WERI-Rb-1 (cell line): ENCODE measurements around the gene CTXN1.

Experiments
- DNase-seq: peaks from one replicate; pipeline ENCODE4 v3.0.0-alpha.2; 2020
- H3K27ac ChIP-seq: fragments of 250-450 bp; sonication (Bioruptor Pico); 2 replicates; pipeline ENCODE4 v1.5.1; 2020; ENCODE audit warnings: mild to moderate bottlenecking, moderate library complexity
- H3K27me3 ChIP-seq: fragments of 250-450 bp; sonication (Bioruptor Pico); 2 replicates; pipeline ENCODE4 v1.5.1; 2021; ENCODE audit warnings: mild to moderate bottlenecking, low read depth, moderate library complexity; ENCODE audit not compliant: insufficient read depth, severe bottlenecking
- H3K36me3 ChIP-seq: fragments of 250-450 bp; sonication (Bioruptor Pico); 2 replicates; pipeline ENCODE4 v1.5.1; 2020; ENCODE audit warnings: mild to moderate bottlenecking, moderate library complexity
- H3K4me3 ChIP-seq: 2 replicates; pipeline ENCODE4 v1.5.1; 2011; ENCODE audit warnings: low read depth, mild to moderate bottlenecking, control low read depth, low read length
- H3K9me3 ChIP-seq: fragments of 250-450 bp; sonication (Bioruptor Pico); 2 replicates; pipeline ENCODE4 v1.5.1; 2021; ENCODE audit warnings: mild to moderate bottlenecking, moderate library complexity; ENCODE audit not compliant: severe bottlenecking
- TF ChIP-seq, protein P1 (sequence below): IDR thresholded peaks from 2 replicates; pipeline ENCODE4 v1.5.1; 2011; ENCODE audit warnings: low read depth, mild to moderate bottlenecking, control low read depth, inconsistent platforms, low read length

CTXN1 gene

DNA sequence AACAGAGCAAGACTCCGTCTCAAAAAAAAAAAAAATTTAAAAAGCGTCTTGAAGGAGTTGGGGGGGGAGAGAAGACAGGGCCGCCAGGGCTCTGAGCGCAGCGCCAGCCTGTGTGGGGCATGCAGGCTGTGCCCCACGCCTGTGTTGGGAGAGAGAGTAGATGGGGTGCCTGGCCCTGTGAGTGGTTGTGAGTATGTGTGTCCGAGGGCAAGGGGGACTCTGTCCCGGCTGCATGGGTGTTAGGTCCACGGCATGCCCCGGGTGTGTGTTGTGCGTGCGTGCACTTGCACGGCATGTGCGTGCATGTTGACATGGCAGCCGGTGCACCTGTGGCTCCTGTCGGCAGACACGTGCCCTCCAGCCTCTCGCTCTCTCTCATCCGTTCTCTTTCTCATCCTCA lies 18.8 kb downstream of the CTXN1 start:
- H3K27ac ChIP-seq, result no peak overlapping the region
- no peaks in the 10 kb centered on the region for H3K27me3 ChIP-seq
- no peak overlapping the region for H3K4me3 ChIP-seq
- no peak for DNase-seq
- TF ChIP-seq, protein P1, sequence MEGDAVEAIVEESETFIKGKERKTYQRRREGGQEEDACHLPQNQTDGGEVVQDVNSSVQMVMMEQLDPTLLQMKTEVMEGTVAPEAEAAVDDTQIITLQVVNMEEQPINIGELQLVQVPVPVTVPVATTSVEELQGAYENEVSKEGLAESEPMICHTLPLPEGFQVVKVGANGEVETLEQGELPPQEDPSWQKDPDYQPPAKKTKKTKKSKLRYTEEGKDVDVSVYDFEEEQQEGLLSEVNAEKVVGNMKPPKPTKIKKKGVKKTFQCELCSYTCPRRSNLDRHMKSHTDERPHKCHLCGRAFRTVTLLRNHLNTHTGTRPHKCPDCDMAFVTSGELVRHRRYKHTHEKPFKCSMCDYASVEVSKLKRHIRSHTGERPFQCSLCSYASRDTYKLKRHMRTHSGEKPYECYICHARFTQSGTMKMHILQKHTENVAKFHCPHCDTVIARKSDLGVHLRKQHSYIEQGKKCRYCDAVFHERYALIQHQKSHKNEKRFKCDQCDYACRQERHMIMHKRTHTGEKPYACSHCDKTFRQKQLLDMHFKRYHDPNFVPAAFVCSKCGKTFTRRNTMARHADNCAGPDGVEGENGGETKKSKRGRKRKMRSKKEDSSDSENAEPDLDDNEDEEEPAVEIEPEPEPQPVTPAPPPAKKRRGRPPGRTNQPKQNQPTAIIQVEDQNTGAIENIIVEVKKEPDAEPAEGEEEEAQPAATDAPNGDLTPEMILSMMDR, result no peak
- peaks cover 51% of the 10 kb centered on the region for H3K36me3 ChIP-seq
- no peaks in the 10 kb centered on the region for H3K9me3 ChIP-seq

DNA sequence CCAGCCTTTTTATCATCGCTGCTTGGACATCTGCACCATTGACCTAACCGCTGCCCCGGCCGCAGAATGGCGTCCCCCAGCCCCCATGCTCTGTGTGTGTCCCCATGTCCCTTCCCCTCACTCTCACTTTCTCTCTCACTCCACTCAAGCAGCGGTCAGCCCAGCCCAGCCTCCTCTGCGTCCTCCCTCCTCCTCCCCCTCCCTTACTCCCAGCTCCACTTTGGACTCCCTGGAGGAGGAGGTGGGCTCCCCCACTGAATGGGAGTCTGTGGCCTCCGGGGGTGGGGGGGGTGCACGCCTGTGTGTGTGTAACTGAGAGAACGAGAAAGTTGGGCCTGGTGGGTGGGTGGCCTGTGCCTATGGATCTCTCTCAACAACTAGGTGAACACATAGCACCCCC lies 20.1 kb downstream of the CTXN1 start:
- Histone ChIP-seq H3K4me3 (no peak overlapping the region), H3K27ac (no peak overlapping the region), H3K27me3 (no peaks in the 10 kb centered on the region), H3K9me3 (no peaks in the 10 kb centered on the region), H3K36me3 (peaks cover 40% of the 10 kb centered on the region)
- TF ChIP-seq, protein P1, result no peak
- DNase-seq, result no peak

DNA sequence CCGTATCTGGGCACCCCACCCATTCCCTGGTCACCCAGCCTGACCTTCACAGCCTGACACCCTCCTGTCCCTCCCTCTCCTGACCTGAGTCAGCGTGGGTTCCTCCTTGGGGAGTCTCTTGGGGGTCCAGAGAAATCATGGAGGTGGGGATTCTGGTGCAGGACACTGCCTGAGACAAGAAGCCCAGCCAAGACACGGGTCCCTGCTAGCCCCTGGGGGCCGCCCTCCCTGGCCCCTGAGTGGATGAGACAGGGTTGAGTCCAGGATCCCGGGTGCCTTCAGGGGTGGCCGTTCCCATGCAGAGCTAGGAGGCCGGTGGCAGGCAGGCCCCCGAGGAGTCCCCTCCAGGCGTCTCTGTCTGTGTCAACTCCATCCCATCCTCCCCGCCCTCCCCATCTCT lies 20.7 kb downstream of the CTXN1 start:
- Histone ChIP-seq H3K27me3 (no peaks in the 10 kb centered on the region), H3K9me3 (no peaks in the 10 kb centered on the region), H3K36me3 (peaks cover 34% of the 10 kb centered on the region), H3K27ac (no peak overlapping the region), H3K4me3 (no peak overlapping the region)
- DNase-seq, result no peak
- TF ChIP-seq, protein P1, result no peak

DNA sequence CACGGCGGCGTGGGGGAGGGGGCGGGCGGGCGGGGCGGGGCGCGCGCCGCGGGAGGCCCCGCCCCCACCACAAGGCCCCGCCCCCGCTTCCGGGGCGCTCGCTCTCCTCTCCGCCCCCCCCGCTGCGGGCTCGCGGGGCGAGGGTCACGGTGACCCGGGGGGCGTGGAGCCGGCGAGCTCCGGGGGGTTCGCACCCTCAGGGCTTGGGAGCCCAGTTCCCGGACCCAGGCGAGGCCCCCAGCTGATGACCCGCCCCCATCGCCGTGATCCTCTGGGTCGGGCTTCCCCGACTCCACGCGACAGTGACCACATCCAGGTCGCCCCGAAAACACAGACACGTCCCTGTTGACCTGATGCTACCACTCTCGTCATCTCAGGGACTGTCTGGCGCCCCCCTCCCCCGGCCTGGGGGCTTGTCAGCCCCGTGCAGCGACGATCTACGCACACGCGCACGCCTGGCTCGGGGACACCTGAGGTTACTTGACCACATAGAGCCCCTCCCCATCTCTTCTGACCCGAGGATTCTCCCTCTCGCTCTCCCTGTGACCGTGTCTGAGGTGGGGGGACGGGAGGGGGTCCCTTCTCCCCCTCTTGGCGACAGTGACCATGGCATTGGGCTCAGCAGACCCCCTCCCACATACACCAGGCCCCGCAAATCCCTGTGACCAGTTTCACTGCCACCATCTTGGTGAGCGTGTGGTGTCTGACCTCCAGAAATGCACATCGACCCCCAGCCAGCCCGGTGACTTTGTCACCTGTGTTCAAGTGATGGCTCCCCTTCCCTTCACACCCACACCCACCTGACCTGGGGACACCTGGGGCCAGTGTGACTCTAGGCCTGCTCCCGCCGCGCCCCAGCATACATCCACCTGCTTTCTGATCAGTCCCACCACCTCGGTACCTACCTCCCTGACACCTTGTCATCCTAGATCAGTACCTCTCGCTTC lies 21.6 kb downstream of the CTXN1 start:
- H3K4me3 ChIP-seq, result peak overlapping the region; percentile 59
- peak overlapping the region; percentile 81 for H3K27ac ChIP-seq

DNA sequence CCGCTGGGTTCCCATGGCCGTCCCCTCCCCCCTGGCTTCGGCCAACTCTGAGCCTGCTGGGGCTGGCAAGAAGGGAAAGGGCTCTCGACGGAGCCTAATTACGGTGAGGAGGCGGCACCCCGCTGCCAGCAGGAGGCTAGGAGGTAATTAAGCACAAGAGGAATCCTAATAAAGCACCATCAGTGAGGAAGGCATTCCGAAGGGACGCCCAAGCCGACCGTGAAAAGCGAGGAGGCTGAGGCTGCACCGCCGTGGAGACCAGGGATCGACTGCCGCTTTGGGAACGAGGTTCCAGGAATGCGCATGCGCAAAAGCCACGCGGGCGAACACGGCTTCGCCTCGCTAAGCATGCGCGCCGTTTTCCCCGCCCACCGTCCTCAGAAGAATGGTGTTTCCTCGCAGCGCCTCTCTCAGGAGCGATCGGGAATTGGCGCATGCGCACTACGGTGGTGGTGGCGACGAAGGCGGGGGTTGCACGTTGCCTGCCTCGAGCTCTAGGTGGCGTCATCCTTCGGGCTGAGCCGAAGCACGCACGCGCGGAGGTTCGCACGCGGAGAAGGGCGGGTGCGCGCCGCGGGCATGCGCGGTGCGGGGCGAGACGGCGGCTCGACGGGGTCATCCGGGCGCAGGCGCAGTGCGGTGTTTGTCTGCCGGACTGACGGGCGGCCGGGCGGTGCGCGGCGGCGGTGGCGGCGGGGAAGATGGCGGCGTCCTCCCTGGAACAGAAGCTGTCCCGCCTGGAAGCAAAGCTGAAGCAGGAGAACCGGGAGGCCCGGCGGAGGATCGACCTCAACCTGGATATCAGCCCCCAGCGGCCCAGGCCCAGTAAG lies 22.5 kb downstream of the CTXN1 start, which contains the start of gene MAP2K7:
Gene MAP2K7, plus strand, starts transcription at position 634 of the 830 bp plus-strand sequence. Its CDS starts 68 bp downstream, at position 702.
- Histone ChIP-seq H3K36me3 (peaks cover 25% of the 10 kb centered on the region), H3K9me3 (no peaks in the 10 kb centered on the region), H3K27me3 (no peaks in the 10 kb centered on the region), H3K27ac (peak within 1 kb of the TSS; percentile 83), H3K4me3 (peak within 1 kb of the TSS; percentile 59)
- TF ChIP-seq, protein P1, result peak; percentile 86
- DNase-seq, result peak; percentile 99

More for the DNA sequence above, 21.6 kb downstream of the CTXN1 start:
- no peaks in the 10 kb centered on the region for H3K9me3 ChIP-seq
- H3K36me3 ChIP-seq, result peaks cover 28% of the 10 kb centered on the region
- no peak for DNase-seq
- no peaks in the 10 kb centered on the region for H3K27me3 ChIP-seq
- TF ChIP-seq, protein P1, result no peak
